LNCAP (cell line): ENCODE results near the gene ZNF398.
A peak's percentile ranks its signal among the peaks of the same experiment; 100 is the strongest.

Source experiments
- CTCF ChIP-seq: fragments of 450-650 bp; IDR thresholded peaks from 2 replicates; pipeline ENCODE4 v1.5.1; 2017; ENCODE audit warnings: mild to moderate bottlenecking

The ZNF398 gene

GRCh38 chr7:149147072-149147751 is at the start of gene ZNF398:
TSS of gene ZNF398 (plus strand) at chr7:149147453. CDS start at chr7:149147743, 290 bp downstream.
- TF ChIP-seq CTCF, result peak; percentile 94

- no peak for TF ChIP-seq CTCF
Observed at GRCh38 chr7:149099058-149099457, 48.2 kb upstream of the ZNF398 start.

- no peak for TF ChIP-seq CTCF
Observed at GRCh38 chr7:149100821-149101220, 46.4 kb upstream of the ZNF398 start.

- TF ChIP-seq CTCF, result no peak
Observed at GRCh38 chr7:149102666-149103065, 44.6 kb upstream of the ZNF398 start.

- TF ChIP-seq CTCF, result no peak
Observed at GRCh38 chr7:149103424-149103823, 43.8 kb upstream of the ZNF398 start.

- no peak for TF ChIP-seq CTCF
Observed at GRCh38 chr7:149104214-149104613, 43.0 kb upstream of the ZNF398 start.

- no peak for TF ChIP-seq CTCF
Observed at GRCh38 chr7:149104749-149105148, 42.5 kb upstream of the ZNF398 start.

GRCh38 chr7:149109969-149110368 is 37.3 kb upstream of the ZNF398 start:
- no peak for TF ChIP-seq CTCF
